Fibroblast of the aortic adventitia (primary cell): ENCODE data around the gene TFPT. TPM values are rescaled to one million over a fixed set of nuclear protein-coding genes. Genes with fewer than 3 reads are reported as not detected.

Experiments
- DNase-seq: peaks from one replicate; pipeline ENCODE4 v3.0.0-alpha.2; 2010; ENCODE audit warnings: low read depth
- H3K4me3 ChIP-seq: 2 replicates; pipeline ENCODE4 v1.5.1; 2011; ENCODE audit warnings: low read depth, mild to moderate bottlenecking, control low read depth, low read length, moderate library complexity
- CTCF ChIP-seq: IDR thresholded peaks from 2 replicates; pipeline ENCODE4 v1.5.1; 2011; ENCODE audit warnings: mild to moderate bottlenecking, low read length, control low read depth, inconsistent platforms; ENCODE audit not compliant: insufficient read depth
- total RNA-seq: library from RNA; depleted of rRNA; stranded (reverse); fragments of >200 nt; gene quantifications from 2 replicates; pipeline ENCODE4 v1.2.3, GENCODE V29; 2012; ENCODE audit warnings: low replicate concordance

Gene TFPT
- total RNA-seq, 1 donor, result 8.9 TPM

- DNase-seq, result peak; percentile 59
Measured at GRCh38 chr19:54096617-54097106, 18.8 kb downstream of the TFPT start.

GRCh38 chr19:54095859-54096616 lies 19.4 kb downstream of the TFPT start:
- peak overlapping the region; percentile 56 for H3K4me3 ChIP-seq

More at GRCh38 chr19:54096617-54097106, 18.8 kb downstream of the TFPT start:
- H3K4me3 ChIP-seq, result peak overlapping the region; percentile 49
- TF ChIP-seq CTCF, result peak; percentile 48

GRCh38 chr19:54095136-54095858 lies 20.2 kb downstream of the TFPT start:
- peak overlapping the region; percentile 56 for H3K4me3 ChIP-seq
- TF ChIP-seq CTCF, result no peak
- no peak for DNase-seq

More at GRCh38 chr19:54095859-54096616, 19.4 kb downstream of the TFPT start:
- DNase-seq, result peak; percentile 39

GRCh38 chr19:54094426-54095000 lies 20.9 kb downstream of the TFPT start:
- no peak for TF ChIP-seq CTCF
- H3K4me3 ChIP-seq, result no peak overlapping the region
- DNase-seq, result no peak

GRCh38 chr19:54084410-54084809 lies 31.0 kb downstream of the TFPT start:
- TF ChIP-seq CTCF, result no peak
- DNase-seq, result no peak
- no peak overlapping the region for H3K4me3 ChIP-seq

- DNase-seq, result no peak
- no peak for TF ChIP-seq CTCF
- H3K4me3 ChIP-seq, result no peak within 1 kb of the TSS
Measured at GRCh38 chr19:54081032-54081431, 34.4 kb downstream of the TFPT start, which contains the start of gene TARM1. Gene TARM1 (minus strand): TSS chr19:54081365. CDS start chr19:54081340, 25 bp downstream.

GRCh38 chr19:54077334-54077733 lies 38.1 kb downstream of the TFPT start:
- DNase-seq, result no peak
- TF ChIP-seq CTCF, result no peak
- H3K4me3 ChIP-seq, result no peak overlapping the region
